Kidney glomerular epithelial cell (primary cell): Measurements from ENCODE around the gene HSD17B2.

Experiments
- DNase-seq: peaks from one replicate; lab custom pipeline; 2025; lab: John Stamatoyannopoulos, UW

Gene HSD17B2

GRCh38 chr16:82019535-82019934 lies 15.5 kb upstream of the HSD17B2 start:
- no peak for DNase-seq

GRCh38 chr16:82020051-82020450 lies 15.0 kb upstream of the HSD17B2 start:
- DNase-seq: no peak

DNA sequence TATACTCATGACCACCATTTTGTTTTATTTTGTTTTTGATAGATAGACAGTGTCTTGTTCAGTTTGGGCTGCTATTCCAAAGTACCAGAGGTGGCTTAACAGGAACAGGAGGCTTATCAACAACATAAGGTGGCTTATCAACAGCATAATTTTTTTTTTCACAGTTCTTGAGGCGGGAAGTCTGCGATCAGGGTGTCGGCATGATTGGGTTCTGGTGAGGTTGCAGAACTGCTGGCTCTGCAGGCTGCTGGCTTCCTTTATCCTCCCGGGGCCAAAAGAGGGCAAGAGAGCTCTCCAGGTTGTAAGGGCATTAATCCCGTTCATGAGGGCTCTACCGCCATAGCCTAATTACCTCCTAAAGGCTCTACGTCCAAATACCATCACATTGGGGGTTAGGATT lies 11.8 kb upstream of the HSD17B2 start:
- no peak for DNase-seq

DNA sequence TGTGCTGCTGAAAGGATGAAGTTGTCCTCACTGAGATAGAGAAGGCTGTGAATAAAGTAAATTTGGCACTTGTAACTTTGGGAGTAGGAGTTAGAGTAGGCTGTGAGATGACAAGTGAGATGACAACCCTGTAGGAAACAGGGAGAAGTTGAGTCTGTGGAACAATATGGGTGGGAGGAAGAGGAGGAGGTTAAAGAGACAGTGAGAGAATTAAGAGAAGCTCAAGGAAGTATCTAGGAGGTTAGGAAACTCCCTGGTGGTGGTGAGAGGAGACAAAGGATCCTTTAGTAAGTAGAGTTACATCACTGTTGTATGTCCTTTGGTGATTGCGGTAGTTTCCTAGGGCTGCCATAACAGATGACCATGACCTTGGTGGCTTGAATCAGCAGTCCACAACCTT lies 10.7 kb upstream of the HSD17B2 start:
- DNase-seq: no peak

DNA sequence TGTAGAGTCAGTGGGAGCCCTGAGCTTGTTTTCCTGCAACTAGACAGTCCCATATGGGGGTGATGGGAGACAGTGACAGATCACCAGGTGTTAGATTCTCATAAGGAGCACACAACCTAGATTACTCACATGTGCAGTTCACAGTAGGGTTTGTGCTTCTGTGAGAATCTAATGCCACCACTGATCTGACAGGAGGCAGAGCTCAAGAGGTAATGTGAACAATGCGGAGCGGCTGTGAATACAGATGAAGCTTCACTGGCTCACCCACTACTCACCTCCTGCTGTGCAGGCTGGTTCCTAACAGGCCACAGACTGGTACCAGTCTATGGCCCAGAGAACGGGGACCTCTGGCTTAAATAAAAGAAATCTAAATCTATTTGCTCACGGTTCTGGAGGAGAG lies 10.2 kb upstream of the HSD17B2 start:
- no peak for DNase-seq

DNA sequence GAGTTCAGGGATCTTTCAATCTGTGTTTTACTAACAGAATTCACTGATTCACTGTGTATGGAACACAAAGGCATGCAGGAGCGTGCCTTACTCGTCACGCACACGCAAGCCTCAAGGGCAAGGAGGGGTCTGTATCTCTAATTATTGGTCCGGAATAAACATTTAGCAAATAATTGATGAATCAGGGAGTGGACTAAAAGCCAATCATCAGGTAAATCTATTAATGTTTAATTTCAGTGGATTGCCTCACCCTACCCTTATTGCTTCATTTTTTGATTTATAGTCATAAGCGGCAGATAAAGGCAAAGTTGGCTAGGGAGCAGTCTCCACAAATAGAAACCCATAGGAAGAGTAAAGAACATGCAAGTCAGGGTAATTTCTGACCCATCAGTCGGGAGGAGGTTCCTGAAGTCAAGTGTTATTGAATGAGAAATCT lies 7.4 kb upstream of the HSD17B2 start:
- no peak for DNase-seq

GRCh38 chr16:82031116-82032084 lies 3.7 kb upstream of the HSD17B2 start:
- peak; percentile 60 for DNase-seq

DNA sequence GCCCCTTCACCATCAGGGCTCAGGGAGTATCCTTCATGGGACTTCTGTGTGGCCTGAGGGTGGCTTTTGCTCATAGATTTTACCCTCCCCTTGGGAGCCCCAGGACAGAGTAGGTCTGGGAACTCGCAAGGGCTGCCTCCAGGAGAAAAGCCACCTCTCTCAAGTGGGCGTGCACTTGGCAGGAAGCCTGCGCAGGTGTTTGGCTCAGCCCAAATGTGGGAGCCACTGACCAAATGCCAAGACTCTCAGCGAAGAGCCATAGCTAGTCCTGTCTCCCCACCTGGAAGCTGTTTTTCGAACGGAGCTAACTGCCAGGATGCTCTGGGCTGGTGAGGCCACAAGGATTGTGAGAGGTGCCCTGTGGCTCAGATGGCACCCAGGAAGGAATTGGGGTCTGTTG lies 2.0 kb upstream of the HSD17B2 start:
- DNase-seq: no peak

DNA sequence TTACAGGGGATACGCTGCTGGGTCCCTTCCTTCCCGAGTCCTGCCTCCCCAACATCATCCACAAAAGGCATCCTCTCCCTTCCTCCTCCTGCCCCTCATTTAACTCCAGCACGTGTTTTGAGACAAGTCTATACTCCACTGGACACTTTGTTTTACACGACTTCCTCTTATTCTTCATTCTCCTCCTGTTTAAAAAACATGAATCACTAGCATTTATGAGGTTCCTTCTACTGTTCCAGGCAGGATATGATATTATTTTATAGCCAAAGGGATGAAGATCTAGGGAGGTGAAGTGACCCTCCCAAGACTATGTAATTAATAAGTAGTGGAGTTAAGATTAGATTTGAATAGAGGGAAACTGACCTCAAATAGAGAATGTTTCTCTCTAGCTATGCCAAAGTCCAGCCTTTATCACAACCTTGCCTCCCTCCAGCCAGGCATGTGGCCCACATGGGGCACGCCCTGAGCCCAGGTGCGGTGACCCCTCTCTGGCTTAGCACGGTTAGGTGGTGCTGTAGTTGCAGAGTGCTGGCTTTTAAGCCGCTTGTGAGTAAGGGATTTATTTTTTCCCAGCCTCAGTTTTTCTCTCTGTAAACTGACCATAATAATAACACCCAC lies 1.3 kb upstream of the HSD17B2 start:
- no peak for DNase-seq

DNA sequence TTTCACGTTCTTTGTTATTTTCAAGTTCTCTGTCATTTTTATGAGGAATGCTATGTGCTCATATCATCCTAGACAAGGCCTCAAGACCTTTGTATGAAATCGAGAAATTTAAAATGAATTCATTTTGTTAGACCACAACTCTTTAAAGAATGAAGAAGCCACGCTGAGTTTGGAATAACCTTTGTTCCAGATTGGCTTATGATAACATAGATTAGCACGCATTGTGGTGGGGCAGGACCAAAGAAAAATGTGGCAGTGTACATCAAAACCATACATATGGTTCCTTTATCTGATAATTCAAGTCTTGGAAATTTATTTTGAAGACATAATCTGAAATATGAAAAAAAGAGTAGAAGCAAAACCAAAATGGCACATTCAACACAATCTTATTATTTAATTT lies 2.2 kb downstream of the HSD17B2 start:
- DNase-seq: no peak

GRCh38 chr16:82037666-82038065 lies 2.6 kb downstream of the HSD17B2 start:
- no peak for DNase-seq

DNA sequence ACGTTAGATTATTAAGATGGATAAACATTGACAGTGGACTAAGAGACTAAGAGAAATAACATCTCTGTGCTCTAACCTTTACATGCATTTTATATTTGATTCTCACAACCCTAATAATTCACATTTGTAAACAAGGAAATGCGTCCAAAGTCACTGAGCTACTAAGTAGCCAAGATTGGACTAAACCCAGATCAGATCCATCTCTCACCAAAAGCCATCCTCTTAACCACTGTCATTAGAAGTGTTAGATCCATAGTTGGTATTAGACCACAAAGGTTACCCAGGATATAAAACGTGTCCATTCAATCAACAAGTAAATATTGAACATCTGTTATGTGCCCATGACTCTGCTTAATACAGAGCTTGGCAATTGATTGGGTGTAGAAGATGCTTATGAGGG lies 5.2 kb downstream of the HSD17B2 start:
- DNase-seq: no peak

- no peak for DNase-seq
Measured at GRCh38 chr16:82041542-82041941, 6.5 kb downstream of the HSD17B2 start.

DNA sequence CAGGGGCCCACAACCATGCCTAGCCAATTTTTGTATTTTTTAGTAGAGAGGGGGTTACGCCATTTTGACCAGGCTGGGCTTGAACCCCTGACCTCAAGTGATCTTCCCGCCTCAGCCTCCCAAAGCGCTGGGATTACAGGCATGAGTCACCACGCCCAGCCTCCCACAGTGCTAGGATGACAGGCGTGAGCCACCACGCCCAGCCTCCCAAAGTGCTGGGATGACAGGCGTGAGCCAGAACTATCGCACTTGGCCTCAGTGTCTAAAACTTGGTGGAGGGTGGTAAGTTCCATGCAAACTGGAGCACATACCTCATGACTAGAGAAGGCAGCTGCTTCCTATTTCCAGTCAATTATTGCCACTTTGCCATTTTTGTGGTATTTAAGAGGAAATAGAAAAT lies 7.1 kb downstream of the HSD17B2 start:
- DNase-seq: no peak

DNA sequence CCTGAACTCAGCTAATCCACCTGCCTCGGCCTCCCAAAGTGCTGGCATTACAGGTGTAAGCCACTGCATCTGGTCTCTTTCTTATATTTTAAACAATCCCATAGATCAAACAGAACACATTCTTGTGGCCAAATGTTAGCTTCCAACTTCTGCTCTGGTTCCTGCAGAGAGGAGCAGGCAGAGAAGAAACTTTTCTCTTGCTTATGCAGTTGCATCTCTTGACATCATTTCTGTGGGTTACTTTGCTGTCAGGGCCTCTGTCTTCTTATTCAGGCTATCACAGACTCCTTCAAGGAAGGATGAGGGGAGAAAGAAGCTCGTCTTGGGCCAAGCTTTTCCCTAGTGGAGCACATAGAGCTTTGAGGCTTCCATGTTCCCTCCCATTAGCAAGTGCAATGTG lies 7.8 kb downstream of the HSD17B2 start:
- no peak for DNase-seq

GRCh38 chr16:82043680-82044584 lies 8.9 kb downstream of the HSD17B2 start:
- DNase-seq: peak; percentile 60

GRCh38 chr16:82044585-82044911 lies 9.5 kb downstream of the HSD17B2 start:
- DNase-seq: no peak

- DNase-seq: no peak
Measured at GRCh38 chr16:82045465-82045864, 10.4 kb downstream of the HSD17B2 start.

DNA sequence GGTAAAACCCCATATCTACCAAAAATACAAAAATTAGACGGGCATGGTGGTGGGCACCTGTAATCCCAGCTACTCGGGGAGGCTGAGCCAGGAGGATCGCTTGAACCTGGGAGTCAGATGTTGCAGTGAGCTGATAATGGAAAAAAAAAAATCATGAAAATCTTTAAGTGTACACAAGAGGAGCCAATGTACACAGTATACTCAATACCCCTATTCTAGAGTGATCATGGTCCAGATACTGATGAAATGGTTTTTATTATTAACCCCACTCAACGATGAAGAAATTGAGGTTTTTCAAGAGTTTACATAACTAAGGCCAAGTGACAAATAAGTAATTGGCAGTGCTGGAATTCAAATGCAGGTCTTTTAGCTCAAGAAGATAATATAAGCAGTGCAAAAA lies 11.5 kb downstream of the HSD17B2 start:
- no peak for DNase-seq

GRCh38 chr16:82046941-82047340 lies 11.9 kb downstream of the HSD17B2 start:
- DNase-seq: no peak

- DNase-seq: no peak
Measured at GRCh38 chr16:82047374-82047773, 12.3 kb downstream of the HSD17B2 start.

DNA sequence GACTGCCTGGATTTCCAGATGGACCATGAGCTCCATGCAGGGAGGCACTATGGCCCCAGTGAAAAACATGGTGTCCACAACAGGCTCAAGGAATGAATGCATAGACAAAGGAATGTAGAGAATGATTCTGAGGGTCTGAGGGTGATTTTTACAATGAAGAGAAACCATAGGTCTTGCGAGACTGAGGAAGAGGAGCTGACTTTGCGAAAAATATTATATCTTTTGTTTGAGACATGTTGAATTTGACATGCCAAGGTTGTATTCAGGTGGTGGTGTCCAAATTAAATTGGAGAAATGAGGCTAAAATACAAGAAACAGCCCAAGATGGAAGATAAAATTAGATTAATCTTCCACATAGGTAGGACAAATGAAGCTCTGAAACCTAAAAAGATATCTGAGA lies 12.7 kb downstream of the HSD17B2 start:
- DNase-seq: no peak

DNA sequence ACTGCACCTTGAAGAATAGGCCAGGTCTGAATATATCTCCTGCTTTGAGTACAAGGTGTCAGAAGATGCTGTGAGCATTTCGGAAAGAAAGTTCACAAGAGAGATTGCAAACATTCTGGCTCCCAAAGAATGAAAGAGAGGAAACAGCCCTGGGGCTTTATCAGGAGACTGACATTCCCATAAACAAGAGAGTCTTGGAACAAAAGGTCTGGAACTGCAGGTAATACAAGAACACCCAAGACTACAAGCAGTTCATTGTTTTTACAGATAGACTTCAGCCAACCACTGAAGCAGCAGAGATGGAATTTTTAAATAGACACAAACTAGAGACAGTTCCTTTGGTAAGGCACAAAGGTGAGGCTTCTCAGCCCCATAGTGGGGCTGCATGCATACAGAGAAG lies 14.4 kb downstream of the HSD17B2 start:
- DNase-seq: no peak
